ENCODE results near the gene ZBED1. TPM values are rescaled to one million over a fixed set of nuclear protein-coding genes. Genes with fewer than 3 reads are reported as not detected.
A peak's percentile ranks its signal among the peaks of the same experiment; 100 is the strongest.
"Not testable (repeated sequence)": the region's sequence is repeated elsewhere in the genome, so short reads cannot be mapped to it uniquely, and the experiment has no call there.

Gene ZBED1
- 20.3 TPM for total RNA-seq

GRCh38 chrX:2500803-2501558, at the start of gene ZBED1, which contains the start of gene DHRSX:
TSS of gene ZBED1 (minus strand) at chrX:2500976. CDS start at chrX:2490719, 10,257 bp downstream.
TSS of gene DHRSX (minus strand) at chrX:2500976. CDS start at chrX:2500925, 51 bp downstream.
- H3K4me1 ChIP-seq (ENCODE audit: insufficient read depth, low read length), result peaks cover 32% of the 10 kb centered on the region
- no peaks in the 10 kb centered on the region for H3K27me3 ChIP-seq (ENCODE audit: insufficient read depth, low read length)
- no peaks in the 10 kb centered on the region for H3K9me3 ChIP-seq (ENCODE audit: low read depth, low read length)
- H3K4me3 ChIP-seq (ENCODE audit: low read length), result peak within 1 kb of the TSS; percentile 74

- Histone ChIP-seq H3K4me3 (ENCODE audit: low read length) (no peak overlapping the region), H3K27me3 (ENCODE audit: insufficient read depth, low read length) (no peaks in the 10 kb centered on the region), H3K4me1 (ENCODE audit: insufficient read depth, low read length) (no peaks in the 10 kb centered on the region), H3K9me3 (ENCODE audit: low read depth, low read length) (no peaks in the 10 kb centered on the region)
Observed at GRCh38 chrX:2549876-2550275, 49.1 kb upstream of the ZBED1 start.

- H3K4me3 ChIP-seq (ENCODE audit: low read length), result no peak overlapping the region
- no peaks in the 10 kb centered on the region for H3K4me1 ChIP-seq (ENCODE audit: insufficient read depth, low read length)
- no peaks in the 10 kb centered on the region for H3K27me3 ChIP-seq (ENCODE audit: insufficient read depth, low read length)
- H3K9me3 ChIP-seq (ENCODE audit: low read depth, low read length), result no peaks in the 10 kb centered on the region
Observed at GRCh38 chrX:2548711-2549423, 48.1 kb upstream of the ZBED1 start.

GRCh38 chrX:2547736-2548135, 47.0 kb upstream of the ZBED1 start:
- Histone ChIP-seq H3K27me3 (ENCODE audit: insufficient read depth, low read length) (no peaks in the 10 kb centered on the region), H3K4me1 (ENCODE audit: insufficient read depth, low read length) (no peaks in the 10 kb centered on the region), H3K9me3 (ENCODE audit: low read depth, low read length) (no peaks in the 10 kb centered on the region), H3K4me3 (ENCODE audit: low read length) (no peak overlapping the region)

GRCh38 chrX:2546496-2546895, 45.7 kb upstream of the ZBED1 start:
- H3K9me3 ChIP-seq (ENCODE audit: low read depth, low read length), result no peaks in the 10 kb centered on the region
- H3K4me1 ChIP-seq (ENCODE audit: insufficient read depth, low read length), result no peaks in the 10 kb centered on the region
- H3K4me3 ChIP-seq (ENCODE audit: low read length), result no peak overlapping the region
- no peaks in the 10 kb centered on the region for H3K27me3 ChIP-seq (ENCODE audit: insufficient read depth, low read length)

GRCh38 chrX:2545144-2545543, 44.4 kb upstream of the ZBED1 start:
- Histone ChIP-seq H3K27me3 (ENCODE audit: insufficient read depth, low read length) (no peaks in the 10 kb centered on the region), H3K9me3 (ENCODE audit: low read depth, low read length) (no peaks in the 10 kb centered on the region), H3K4me1 (ENCODE audit: insufficient read depth, low read length) (no peaks in the 10 kb centered on the region), H3K4me3 (ENCODE audit: low read length) (no peak overlapping the region)

GRCh38 chrX:2542826-2543521, 42.2 kb upstream of the ZBED1 start:
- Histone ChIP-seq H3K27me3 (ENCODE audit: insufficient read depth, low read length) (no peaks in the 10 kb centered on the region), H3K9me3 (ENCODE audit: low read depth, low read length) (no peaks in the 10 kb centered on the region), H3K4me3 (ENCODE audit: low read length) (no peak overlapping the region), H3K4me1 (ENCODE audit: insufficient read depth, low read length) (no peaks in the 10 kb centered on the region)

GRCh38 chrX:2541603-2542002, 40.8 kb upstream of the ZBED1 start:
- H3K4me3 ChIP-seq (ENCODE audit: low read length), result no peak overlapping the region
- H3K9me3 ChIP-seq (ENCODE audit: low read depth, low read length), result no peaks in the 10 kb centered on the region
- no peaks in the 10 kb centered on the region for H3K27me3 ChIP-seq (ENCODE audit: insufficient read depth, low read length)
- no peaks in the 10 kb centered on the region for H3K4me1 ChIP-seq (ENCODE audit: insufficient read depth, low read length)

- Histone ChIP-seq H3K4me1 (ENCODE audit: insufficient read depth, low read length) (no peaks in the 10 kb centered on the region), H3K27me3 (ENCODE audit: insufficient read depth, low read length) (no peaks in the 10 kb centered on the region), H3K4me3 (ENCODE audit: low read length) (no peak overlapping the region), H3K9me3 (ENCODE audit: low read depth, low read length) (no peaks in the 10 kb centered on the region)
Observed at GRCh38 chrX:2540426-2540947, 39.7 kb upstream of the ZBED1 start.

GRCh38 chrX:2539586-2539985, 38.8 kb upstream of the ZBED1 start:
- no peaks in the 10 kb centered on the region for H3K4me1 ChIP-seq (ENCODE audit: insufficient read depth, low read length)
- H3K4me3 ChIP-seq (ENCODE audit: low read length), result no peak overlapping the region

GRCh38 chrX:2538031-2538757, 37.4 kb upstream of the ZBED1 start:
- Histone ChIP-seq H3K4me3 (ENCODE audit: low read length) (no peak overlapping the region), H3K27me3 (ENCODE audit: insufficient read depth, low read length) (no peaks in the 10 kb centered on the region), H3K9me3 (ENCODE audit: low read depth, low read length) (no peaks in the 10 kb centered on the region), H3K4me1 (ENCODE audit: insufficient read depth, low read length) (no peaks in the 10 kb centered on the region)

More at GRCh38 chrX:2539586-2539985, 38.8 kb upstream of the ZBED1 start:
- Histone ChIP-seq H3K9me3 (ENCODE audit: low read depth, low read length) (no peaks in the 10 kb centered on the region), H3K27me3 (ENCODE audit: insufficient read depth, low read length) (no peaks in the 10 kb centered on the region)

- H3K4me3 ChIP-seq (ENCODE audit: low read length), result no peak overlapping the region
- H3K4me1 ChIP-seq (ENCODE audit: insufficient read depth, low read length), result no peaks in the 10 kb centered on the region
- H3K27me3 ChIP-seq (ENCODE audit: insufficient read depth, low read length), result no peaks in the 10 kb centered on the region
- H3K9me3 ChIP-seq (ENCODE audit: low read depth, low read length), result no peaks in the 10 kb centered on the region
Observed at GRCh38 chrX:2536974-2537373, 36.2 kb upstream of the ZBED1 start.

GRCh38 chrX:2536141-2536540, 35.4 kb upstream of the ZBED1 start:
- Histone ChIP-seq H3K27me3 (ENCODE audit: insufficient read depth, low read length) (no peaks in the 10 kb centered on the region), H3K4me1 (ENCODE audit: insufficient read depth, low read length) (no peaks in the 10 kb centered on the region), H3K4me3 (ENCODE audit: low read length) (no peak overlapping the region), H3K9me3 (ENCODE audit: low read depth, low read length) (no peaks in the 10 kb centered on the region)

GRCh38 chrX:2534261-2535021, 33.7 kb upstream of the ZBED1 start:
- H3K27me3 ChIP-seq (ENCODE audit: insufficient read depth, low read length); H3K9me3 ChIP-seq (ENCODE audit: low read depth, low read length); H3K4me1 ChIP-seq (ENCODE audit: insufficient read depth, low read length); H3K4me3 ChIP-seq (ENCODE audit: low read length): not testable (repeated sequence)

Measured in mononuclear cell (primary cell).